HepG2 (cell line): ENCODE results near the gene KSR1.

Experiments used
- BRCA1 ChIP-seq: sonication (generic); formaldehyde crosslinking; IDR thresholded peaks from 2 replicates; pipeline ENCODE4 v1.4.0; 2020; ENCODE audit warnings: missing genetic modification reagents
- CREM ChIP-seq, 2 experiments: sonication (generic) in 1 of 2; formaldehyde crosslinking in 1 of 2; IDR thresholded peaks; 2 replicates each; pipeline versions ENCODE4 v1.4.0 to v1.6.1; 2016 to 2020; ENCODE audit warnings: antibody characterized with exemption in 1 of 2, mild to moderate bottlenecking in 1 of 2, missing genetic modification reagents in 1 of 2
- FOSL1 ChIP-seq: sonication (generic); formaldehyde crosslinking; IDR thresholded peaks from 2 replicates; pipeline ENCODE4 v1.9.0; 2021; ENCODE audit warnings: missing genetic modification reagents, borderline replicate concordance
- HMG20B ChIP-seq: conservative IDR thresholded peaks from 2 replicates; pipeline ENCODE4 v1.6.1; 2016; ENCODE audit warnings: missing genetic modification reagents, missing compliant biosample characterization
- HNRNPH1 ChIP-seq: fragments of 200-400 bp; formaldehyde crosslinking; optimal IDR thresholded peaks from 2 replicates; pipeline ENCODE3; 2017; ENCODE audit warnings: mild to moderate bottlenecking, low read depth, low read length
- MXI1 ChIP-seq: IDR thresholded peaks from 3 replicates; pipeline ENCODE4 v1.6.1; 2012; ENCODE audit warnings: low read depth, low read length, inconsistent platforms, borderline replicate concordance
- NFE2L1 ChIP-seq: sonication (generic); formaldehyde crosslinking; IDR thresholded peaks from 2 replicates; pipeline ENCODE4 v1.4.0; 2020; ENCODE audit warnings: missing genetic modification reagents, mild to moderate bottlenecking, borderline replicate concordance
- YEATS2 ChIP-seq: sonication (generic); formaldehyde crosslinking; IDR thresholded peaks from 2 replicates; pipeline ENCODE4 v1.4.0; 2020; ENCODE audit warnings: missing genetic modification reagents, borderline replicate concordance
- TF ChIP-seq, protein P1 (sequence below): sonication (generic); formaldehyde crosslinking; IDR thresholded peaks from 2 replicates; pipeline ENCODE4 v1.5.0; 2020; ENCODE audit warnings: mild to moderate bottlenecking, missing genetic modification reagents, moderate library complexity
- TF ChIP-seq, protein P2 (sequence below): sonication (generic); formaldehyde crosslinking; IDR thresholded peaks from 2 replicates; pipeline ENCODE4 v1.4.0; 2020; ENCODE audit warnings: missing genetic modification reagents, mild to moderate bottlenecking, borderline replicate concordance

DNA sequence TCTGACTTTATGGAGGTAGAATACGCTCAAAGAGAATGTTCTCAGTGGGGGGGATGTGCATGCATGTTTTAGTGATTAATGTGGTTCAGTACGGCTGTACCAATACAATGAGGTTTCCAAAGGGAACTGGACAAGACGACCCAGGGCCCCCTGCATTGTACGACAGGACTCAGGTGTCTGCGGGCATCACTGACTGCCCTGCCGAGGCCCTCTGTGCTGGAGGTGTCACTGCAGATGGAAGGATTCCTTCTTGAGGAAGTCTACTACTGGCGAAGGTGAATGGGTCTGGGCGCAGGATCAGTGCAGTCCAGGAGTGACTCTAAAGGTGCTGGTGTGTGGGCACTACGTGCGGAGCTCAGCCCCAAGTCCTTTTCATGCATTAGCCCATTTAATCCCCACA lies 171.3 kb downstream of the KSR1 start:
- no peak for TF ChIP-seq HMG20B (CRISPR knock-in tag)
- no peak for TF ChIP-seq BRCA1
- TF ChIP-seq, protein P1, sequence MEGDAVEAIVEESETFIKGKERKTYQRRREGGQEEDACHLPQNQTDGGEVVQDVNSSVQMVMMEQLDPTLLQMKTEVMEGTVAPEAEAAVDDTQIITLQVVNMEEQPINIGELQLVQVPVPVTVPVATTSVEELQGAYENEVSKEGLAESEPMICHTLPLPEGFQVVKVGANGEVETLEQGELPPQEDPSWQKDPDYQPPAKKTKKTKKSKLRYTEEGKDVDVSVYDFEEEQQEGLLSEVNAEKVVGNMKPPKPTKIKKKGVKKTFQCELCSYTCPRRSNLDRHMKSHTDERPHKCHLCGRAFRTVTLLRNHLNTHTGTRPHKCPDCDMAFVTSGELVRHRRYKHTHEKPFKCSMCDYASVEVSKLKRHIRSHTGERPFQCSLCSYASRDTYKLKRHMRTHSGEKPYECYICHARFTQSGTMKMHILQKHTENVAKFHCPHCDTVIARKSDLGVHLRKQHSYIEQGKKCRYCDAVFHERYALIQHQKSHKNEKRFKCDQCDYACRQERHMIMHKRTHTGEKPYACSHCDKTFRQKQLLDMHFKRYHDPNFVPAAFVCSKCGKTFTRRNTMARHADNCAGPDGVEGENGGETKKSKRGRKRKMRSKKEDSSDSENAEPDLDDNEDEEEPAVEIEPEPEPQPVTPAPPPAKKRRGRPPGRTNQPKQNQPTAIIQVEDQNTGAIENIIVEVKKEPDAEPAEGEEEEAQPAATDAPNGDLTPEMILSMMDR (CRISPR knock-in tag): no peak
- TF ChIP-seq HNRNPH1: no peak
- TF ChIP-seq FOSL1 (CRISPR knock-in tag): no peak
- TF ChIP-seq YEATS2 (CRISPR knock-in tag): no peak
- no peak for TF ChIP-seq NFE2L1 (CRISPR knock-in tag)
- TF ChIP-seq CREM (IDR thresholded peaks at IDR 0.05): no peak
- no peak for TF ChIP-seq CREM (CRISPR knock-in tag; IDR thresholded peaks at IDR 0.05)
- TF ChIP-seq, protein P2, sequence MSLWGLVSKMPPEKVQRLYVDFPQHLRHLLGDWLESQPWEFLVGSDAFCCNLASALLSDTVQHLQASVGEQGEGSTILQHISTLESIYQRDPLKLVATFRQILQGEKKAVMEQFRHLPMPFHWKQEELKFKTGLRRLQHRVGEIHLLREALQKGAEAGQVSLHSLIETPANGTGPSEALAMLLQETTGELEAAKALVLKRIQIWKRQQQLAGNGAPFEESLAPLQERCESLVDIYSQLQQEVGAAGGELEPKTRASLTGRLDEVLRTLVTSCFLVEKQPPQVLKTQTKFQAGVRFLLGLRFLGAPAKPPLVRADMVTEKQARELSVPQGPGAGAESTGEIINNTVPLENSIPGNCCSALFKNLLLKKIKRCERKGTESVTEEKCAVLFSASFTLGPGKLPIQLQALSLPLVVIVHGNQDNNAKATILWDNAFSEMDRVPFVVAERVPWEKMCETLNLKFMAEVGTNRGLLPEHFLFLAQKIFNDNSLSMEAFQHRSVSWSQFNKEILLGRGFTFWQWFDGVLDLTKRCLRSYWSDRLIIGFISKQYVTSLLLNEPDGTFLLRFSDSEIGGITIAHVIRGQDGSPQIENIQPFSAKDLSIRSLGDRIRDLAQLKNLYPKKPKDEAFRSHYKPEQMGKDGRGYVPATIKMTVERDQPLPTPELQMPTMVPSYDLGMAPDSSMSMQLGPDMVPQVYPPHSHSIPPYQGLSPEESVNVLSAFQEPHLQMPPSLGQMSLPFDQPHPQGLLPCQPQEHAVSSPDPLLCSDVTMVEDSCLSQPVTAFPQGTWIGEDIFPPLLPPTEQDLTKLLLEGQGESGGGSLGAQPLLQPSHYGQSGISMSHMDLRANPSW (CRISPR knock-in tag): no peak
- no peak for TF ChIP-seq MXI1
